Tibial nerve (tissue), 4 donors: ENCODE data around the gene HPSE2. TPM values are rescaled to one million over a fixed set of nuclear protein-coding genes. Genes with fewer than 3 reads are reported as not detected.

Source experiments
- DNase-seq, 2 donors: peaks; one replicate each; pipeline ENCODE4 v3.0.0-alpha.2; 2019; ENCODE audit warnings: low spot score in 2 of 2
- H3K27ac ChIP-seq, 4 donors: fragments of 200-600 bp; sonication (generic) in 3 of 4; one replicate each; pipeline ENCODE4 v1.5.1; 2017 to 2019; ENCODE audit warnings: mild to moderate bottlenecking in 1 of 4
- H3K27me3 ChIP-seq, 2 donors: fragments of 200-600 bp; sonication (generic) in 1 of 2; one replicate each; pipeline versions ENCODE4 v1.5.1 to v1.6.0; 2017 to 2019
- H3K36me3 ChIP-seq, 3 donors: fragments of 200-600 bp; sonication (generic); one replicate each; pipeline ENCODE4 v1.5.1; 2018 to 2019
- H3K4me1 ChIP-seq, 4 donors: fragments of 200-600 bp; sonication (generic) in 3 of 4; one replicate each; pipeline ENCODE4 v1.5.1; 2017 to 2019
- H3K4me3 ChIP-seq, 4 donors: fragments of 200-600 bp; sonication (generic) in 3 of 4; one replicate each; pipeline ENCODE4 v1.5.1; 2017 to 2019; ENCODE audit warnings: mild to moderate bottlenecking in 1 of 4, moderate library complexity in 1 of 4
- H3K9me3 ChIP-seq, 4 donors: fragments of 200-600 bp; sonication (generic) in 3 of 4; one replicate each; pipeline ENCODE4 v1.5.1; 2017 to 2019
- EP300 ChIP-seq, 2 donors: sonication (generic); formaldehyde crosslinking; IDR thresholded peaks; one replicate each; pipeline ENCODE4 v1.6.1; 2017; ENCODE audit warnings: antibody characterized with exemption in 2 of 2, mild to moderate bottlenecking in 1 of 2
- POLR2A ChIP-seq, 2 donors: fragments of 450-650 bp; IDR thresholded peaks; one replicate each; pipeline ENCODE4 v1.6.1; 2017; ENCODE audit warnings: antibody characterized with exemption in 2 of 2, mild to moderate bottlenecking in 2 of 2, moderate library complexity in 2 of 2
- WGBS, 2 donors: methylation state at CpG; one replicate each; pipeline ENCODE4 v1.1.5; 2018; 5-methylcytosine and 5-hydroxymethylcytosine counted together
- total RNA-seq, 4 donors: library from RNA; depleted of rRNA; stranded (reverse); fragments of >200 nt; gene quantifications; one replicate each; pipeline ENCODE4 v1.1.0, GENCODE V29; 2016
- TF ChIP-seq, protein P1 (sequence below), 5 experiments: fragments of 200-600 bp in 3 of 5; fragments of 450-650 bp in 2 of 5; sonication (generic) in 3 of 5; IDR thresholded peaks; one replicate each; pipeline ENCODE4 v1.5.1; 2016 to 2019; ENCODE audit warnings: antibody characterized with exemption in 5 of 5, mild to moderate bottlenecking in 3 of 5, moderate library complexity in 2 of 5

Gene HPSE2
- total RNA-seq, 4 donors from 2014 or later, result 0.63 TPM; not detected in 3

DNA sequence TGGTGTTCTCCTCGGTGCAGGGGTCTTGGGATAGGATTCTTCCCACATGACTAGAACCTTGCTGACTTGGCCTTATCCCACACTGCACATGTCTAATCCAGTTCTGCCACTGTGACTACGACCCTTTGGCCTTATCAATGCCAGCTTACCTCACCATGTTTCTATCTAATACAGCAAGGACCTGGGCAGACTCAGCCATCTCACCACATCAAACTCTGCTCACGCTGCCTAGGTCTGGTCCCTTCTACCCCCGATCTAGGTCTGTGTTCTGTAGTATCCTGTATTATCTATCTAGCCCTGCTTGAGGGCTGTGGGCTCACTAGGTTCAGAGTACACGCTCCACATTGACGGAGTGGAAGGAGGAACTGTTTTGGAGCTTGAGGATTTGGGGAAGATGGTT is 282.4 kb downstream of the HPSE2 start:
- Histone ChIP-seq H3K27me3 (no peaks in the 10 kb centered on the region), H3K27ac (no peak overlapping the region), H3K9me3 (peaks cover 0 to 6% (median 0%) of the 10 kb centered on the region in 4 donors), H3K36me3 (no peaks in the 10 kb centered on the region), H3K4me3 (no peak overlapping the region), H3K4me1 (no peaks in the 10 kb centered on the region)
- TF ChIP-seq EP300 (IDR thresholded peaks at IDR 0.05) (no peak), POLR2A (IDR thresholded peaks at IDR 0.05) (no peak)
- TF ChIP-seq, protein P1, sequence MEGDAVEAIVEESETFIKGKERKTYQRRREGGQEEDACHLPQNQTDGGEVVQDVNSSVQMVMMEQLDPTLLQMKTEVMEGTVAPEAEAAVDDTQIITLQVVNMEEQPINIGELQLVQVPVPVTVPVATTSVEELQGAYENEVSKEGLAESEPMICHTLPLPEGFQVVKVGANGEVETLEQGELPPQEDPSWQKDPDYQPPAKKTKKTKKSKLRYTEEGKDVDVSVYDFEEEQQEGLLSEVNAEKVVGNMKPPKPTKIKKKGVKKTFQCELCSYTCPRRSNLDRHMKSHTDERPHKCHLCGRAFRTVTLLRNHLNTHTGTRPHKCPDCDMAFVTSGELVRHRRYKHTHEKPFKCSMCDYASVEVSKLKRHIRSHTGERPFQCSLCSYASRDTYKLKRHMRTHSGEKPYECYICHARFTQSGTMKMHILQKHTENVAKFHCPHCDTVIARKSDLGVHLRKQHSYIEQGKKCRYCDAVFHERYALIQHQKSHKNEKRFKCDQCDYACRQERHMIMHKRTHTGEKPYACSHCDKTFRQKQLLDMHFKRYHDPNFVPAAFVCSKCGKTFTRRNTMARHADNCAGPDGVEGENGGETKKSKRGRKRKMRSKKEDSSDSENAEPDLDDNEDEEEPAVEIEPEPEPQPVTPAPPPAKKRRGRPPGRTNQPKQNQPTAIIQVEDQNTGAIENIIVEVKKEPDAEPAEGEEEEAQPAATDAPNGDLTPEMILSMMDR (IDR thresholded peaks at IDR 0.05), result no peak
- DNase-seq, result no peak
- 85 to 89% methylated on average over 6 of the region's 6 CpGs for WGBS, 2 donors

DNA sequence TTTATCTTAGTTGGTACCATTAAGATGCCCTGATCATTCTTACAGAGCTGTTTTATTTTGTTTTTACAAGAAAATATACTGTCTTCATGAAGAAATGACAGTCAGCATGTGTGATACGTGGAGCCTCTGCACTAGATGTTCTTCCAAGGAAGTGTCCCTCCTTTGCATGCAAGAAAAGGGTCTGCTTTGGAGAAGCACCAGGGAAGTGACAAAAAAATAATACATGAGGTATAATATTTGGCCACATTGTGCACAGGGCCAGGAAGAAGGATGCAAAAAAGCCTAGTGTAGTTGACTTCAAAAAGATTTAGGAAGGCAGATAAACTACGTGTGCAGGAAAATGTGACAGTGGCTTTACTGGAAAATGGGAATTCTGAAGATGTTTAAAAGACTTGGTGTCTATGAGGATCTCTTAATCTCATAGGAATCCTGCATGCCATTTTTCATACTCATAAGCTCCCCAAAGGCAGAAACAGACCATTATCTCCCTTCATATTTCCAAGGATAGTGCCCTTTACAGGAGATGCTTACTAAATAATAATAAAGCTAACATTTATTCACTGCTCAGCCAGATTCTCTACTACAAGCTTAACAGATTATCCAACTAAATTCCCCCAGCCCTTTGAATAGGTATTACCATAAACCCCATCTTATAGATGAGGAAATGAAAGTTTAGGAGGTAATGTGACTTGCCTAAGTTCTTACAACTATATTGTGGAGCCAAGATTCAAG is 284.2 kb downstream of the HPSE2 start:
- H3K9me3 ChIP-seq, result peaks cover 0 to 19% (median 0%) of the 10 kb centered on the region in 4 donors
- no peaks in the 10 kb centered on the region for H3K36me3 ChIP-seq
- no peak overlapping the region for H3K4me3 ChIP-seq
- no peak for DNase-seq
- no peak overlapping the region for H3K27ac ChIP-seq
- TF ChIP-seq POLR2A (IDR thresholded peaks at IDR 0.05) (no peak), EP300 (IDR thresholded peaks at IDR 0.05) (no peak)
- TF ChIP-seq, protein P1 (IDR thresholded peaks at IDR 0.05), result no peak
- H3K27me3 ChIP-seq, result no peaks in the 10 kb centered on the region
- 75 to 81% methylated on average over 2 of the region's 2 CpGs for WGBS, 2 donors
- H3K4me1 ChIP-seq, result no peaks in the 10 kb centered on the region

DNA sequence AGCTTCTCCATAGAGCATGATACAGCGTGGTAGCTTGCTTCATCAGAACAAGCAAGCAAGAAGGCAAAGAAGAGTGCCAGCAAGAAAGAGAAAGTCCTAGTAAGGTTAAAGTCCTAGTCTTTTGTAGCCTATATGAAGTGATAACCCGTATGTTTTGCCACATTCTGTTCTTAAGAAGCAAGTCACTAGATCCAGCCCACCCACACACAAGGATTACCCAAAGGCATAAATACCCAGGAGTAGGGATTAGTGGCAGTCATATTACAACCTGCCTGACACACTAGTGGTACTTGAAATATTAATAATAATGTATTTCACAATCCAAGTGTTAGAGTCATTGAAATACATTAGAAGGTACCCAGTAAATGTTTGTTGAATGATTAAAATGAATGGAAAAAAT is 285.5 kb downstream of the HPSE2 start:
- Histone ChIP-seq H3K4me3 (no peak overlapping the region), H3K9me3 (peaks cover 0 to 19% (median 0%) of the 10 kb centered on the region in 4 donors), H3K27ac (no peak overlapping the region), H3K4me1 (no peaks in the 10 kb centered on the region), H3K27me3 (no peaks in the 10 kb centered on the region), H3K36me3 (no peaks in the 10 kb centered on the region)
- no peak for DNase-seq
- no peak for TF ChIP-seq EP300 (IDR thresholded peaks at IDR 0.05)
- WGBS, 2 donors, result 84 to 85% methylated on average over 2 of the region's 2 CpGs

- no peak overlapping the region for H3K27ac ChIP-seq
- H3K9me3 ChIP-seq, result peaks cover 0 to 23% (median 0%) of the 10 kb centered on the region in 4 donors
- DNase-seq, result no peak
- no peaks in the 10 kb centered on the region for H3K27me3 ChIP-seq
- H3K4me1 ChIP-seq, result no peaks in the 10 kb centered on the region
- H3K4me3 ChIP-seq, result no peak overlapping the region
- TF ChIP-seq, protein P1 (IDR thresholded peaks at IDR 0.05), result no peak
- TF ChIP-seq EP300 (IDR thresholded peaks at IDR 0.05) (no peak), POLR2A (IDR thresholded peaks at IDR 0.05) (no peak)
- no peaks in the 10 kb centered on the region for H3K36me3 ChIP-seq
These were observed 286.3 kb downstream of the HPSE2 start for GRCh38 chr10:98949306-98949705.

DNA sequence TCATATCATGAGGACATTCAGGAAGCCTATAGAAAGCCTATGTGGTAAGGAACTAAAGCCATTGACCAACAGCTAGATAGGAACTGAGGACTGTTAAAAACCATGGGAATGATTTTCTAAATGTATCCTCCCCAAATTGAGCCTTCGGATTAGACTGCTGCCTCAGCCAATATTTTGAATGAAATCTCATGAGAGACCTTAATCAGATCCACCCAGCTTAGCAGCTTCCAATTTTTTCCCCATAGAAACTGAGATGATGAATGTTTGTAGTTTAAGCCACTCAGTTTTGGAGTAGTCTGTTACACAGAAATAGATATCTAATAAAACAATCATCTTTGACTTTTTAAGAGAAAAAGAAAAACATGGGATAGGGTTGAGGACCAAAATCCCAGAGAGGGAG is 292.0 kb downstream of the HPSE2 start:
- H3K36me3 ChIP-seq, result no peaks in the 10 kb centered on the region
- WGBS, 2 donors, result 57 to 64% methylated on average over 1 of the region's 1 CpG
- H3K4me3 ChIP-seq, result no peak overlapping the region
- no peaks in the 10 kb centered on the region for H3K4me1 ChIP-seq
- DNase-seq, result no peak
- H3K27me3 ChIP-seq, result no peaks in the 10 kb centered on the region
- H3K9me3 ChIP-seq, result peaks cover 0 to 28% (median 0%) of the 10 kb centered on the region in 4 donors
- TF ChIP-seq EP300 (IDR thresholded peaks at IDR 0.05), result no peak
- TF ChIP-seq, protein P1 (IDR thresholded peaks at IDR 0.05), result no peak
- no peak for TF ChIP-seq POLR2A (IDR thresholded peaks at IDR 0.05)
- no peak overlapping the region for H3K27ac ChIP-seq
